OCI-M2 (cell line): ENCODE results near the gene INSM2.

Experiments used
- DNase-seq: peaks from one replicate; lab custom pipeline; 2025; ENCODE audit not compliant: unreplicated experiment; lab: John Stamatoyannopoulos, UW

INSM2 gene

DNA sequence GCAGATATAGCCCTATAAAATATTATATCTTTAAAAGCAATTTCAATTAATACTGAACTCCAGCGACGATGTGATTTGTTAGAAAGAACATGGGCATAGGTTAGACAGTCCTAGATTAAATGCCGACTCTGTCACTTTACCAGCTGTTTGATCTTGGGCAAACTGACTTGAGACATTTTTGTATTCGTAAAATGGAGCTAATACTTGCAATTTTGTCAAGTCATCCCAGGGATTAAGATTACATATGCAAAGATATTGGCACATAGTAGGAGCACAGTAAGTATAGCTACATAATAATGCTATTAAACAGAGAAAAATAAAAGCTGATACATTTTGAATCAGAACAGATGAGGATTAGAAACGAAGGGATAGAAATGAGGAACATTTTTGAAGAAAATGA, 9.0 kb downstream of the INSM2 start:
- DNase-seq = no peak

DNA sequence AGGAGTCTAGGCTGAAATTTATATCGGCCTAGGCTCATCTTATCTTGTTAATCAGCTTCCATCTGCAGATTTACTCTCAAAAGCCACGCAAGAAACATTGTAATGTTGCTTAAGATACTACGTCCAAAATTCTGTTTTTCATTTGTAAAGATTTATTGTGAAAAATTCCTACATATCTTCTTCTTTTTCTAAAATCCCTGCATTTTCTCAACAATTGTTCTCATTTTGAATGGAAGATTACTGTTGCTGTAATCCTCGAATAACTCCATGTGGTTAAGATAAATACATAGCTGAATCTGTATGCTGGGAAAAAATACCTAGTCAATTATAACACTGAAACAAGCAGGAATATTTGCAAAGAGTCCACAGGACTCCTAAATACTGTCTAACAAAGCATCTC, 15.6 kb downstream of the INSM2 start:
- DNase-seq = no peak

DNA sequence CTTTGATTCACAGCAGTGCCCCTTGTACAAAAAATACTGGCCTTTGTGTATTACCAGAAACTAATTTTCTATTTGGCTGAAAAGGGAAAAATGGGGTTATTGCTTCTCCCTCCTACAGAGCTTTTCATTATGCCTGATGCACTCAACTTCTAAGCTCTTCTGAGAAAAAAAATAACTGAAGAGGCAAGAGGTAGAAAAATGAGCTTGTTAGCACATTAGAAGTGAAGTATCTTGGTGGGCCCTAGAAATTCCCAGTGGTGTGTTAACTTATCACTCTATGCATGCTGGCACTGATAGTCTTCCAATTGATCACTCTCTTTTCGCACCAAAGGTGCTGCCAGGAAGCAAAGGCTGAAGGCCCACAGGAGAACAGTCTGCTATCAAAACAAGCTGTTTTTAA, 17.1 kb downstream of the INSM2 start:
- DNase-seq = no peak

DNA sequence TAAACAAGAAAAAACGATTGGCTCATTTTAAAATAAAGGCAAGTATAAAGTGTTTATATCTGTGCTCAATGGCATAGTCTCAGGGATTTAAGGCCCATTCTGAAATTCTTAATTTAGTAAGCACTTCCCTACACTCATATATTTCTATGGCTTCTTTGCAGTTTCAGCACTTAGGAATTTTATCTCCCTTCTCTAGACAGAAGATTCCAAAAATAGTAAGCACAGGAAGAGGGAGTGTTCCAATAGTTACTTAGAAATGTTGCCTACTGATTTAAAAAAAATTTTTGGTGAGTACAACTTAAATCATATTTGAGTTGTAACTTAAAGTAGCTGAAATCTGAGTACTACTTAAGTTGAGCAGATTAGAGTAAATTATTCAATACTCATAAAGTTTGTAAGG, 19.8 kb downstream of the INSM2 start:
- DNase-seq = no peak

DNA sequence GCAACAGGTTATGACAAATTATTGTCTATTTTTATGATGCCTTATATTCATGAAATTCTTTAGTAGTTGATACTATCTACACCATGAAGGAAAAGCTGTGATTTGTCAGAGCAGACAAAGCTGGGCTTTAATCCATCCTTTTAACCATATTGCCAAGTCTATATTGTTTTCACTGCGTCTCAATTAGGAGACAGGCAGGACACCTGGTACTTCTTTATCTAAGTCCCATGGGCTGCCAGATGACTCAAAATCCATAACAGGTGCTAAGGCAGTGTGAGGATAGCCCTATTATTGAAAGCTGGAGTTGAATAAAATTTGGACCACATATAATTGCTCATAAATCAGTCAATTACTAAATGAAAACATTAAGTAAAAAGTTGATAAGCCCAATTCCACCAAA, 22.6 kb downstream of the INSM2 start:
- no peak for DNase-seq

DNA sequence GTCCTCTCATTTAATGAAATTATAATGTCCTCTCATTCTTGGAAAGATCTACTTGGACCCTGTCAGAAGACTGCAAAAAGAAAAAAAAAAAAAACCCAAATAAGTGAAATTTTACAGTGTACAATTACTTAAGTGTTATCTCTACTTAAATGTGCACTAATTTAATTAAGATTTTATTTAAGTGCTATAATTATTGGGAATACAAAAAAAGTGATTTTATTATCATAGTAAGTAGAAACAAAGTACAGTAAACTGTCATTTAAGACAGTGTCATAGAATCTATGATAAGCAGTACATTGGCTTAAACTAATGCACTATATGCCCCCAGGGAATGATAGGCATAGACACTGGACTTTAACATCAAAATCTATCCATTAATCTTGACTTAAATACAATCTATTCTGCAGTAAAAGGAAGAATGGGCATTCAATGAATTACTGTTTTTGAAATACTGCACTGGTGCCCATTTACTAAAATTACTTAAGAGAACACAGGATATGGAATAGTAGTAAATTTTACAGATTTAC, 23.3 kb downstream of the INSM2 start:
- DNase-seq = no peak

DNA sequence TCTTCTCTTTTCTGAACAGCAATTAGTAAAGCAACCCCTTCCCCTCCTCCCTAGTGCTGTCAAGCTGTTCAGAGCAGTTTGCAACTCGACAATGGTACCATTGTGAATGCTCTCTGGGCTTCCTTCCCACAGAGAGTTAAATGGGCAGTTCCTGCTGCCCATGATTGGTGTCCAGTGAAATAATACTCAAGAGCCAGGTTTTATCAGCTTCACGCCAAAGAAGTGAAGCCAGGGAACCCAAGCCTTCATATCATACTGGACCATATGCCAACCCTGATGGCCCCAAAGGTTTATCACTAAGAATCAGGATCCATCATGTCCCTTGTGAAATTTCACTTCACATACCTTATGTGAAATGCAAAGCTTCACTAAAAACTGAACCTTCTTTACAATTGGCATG, 24.7 kb downstream of the INSM2 start:
- DNase-seq = no peak

DNA sequence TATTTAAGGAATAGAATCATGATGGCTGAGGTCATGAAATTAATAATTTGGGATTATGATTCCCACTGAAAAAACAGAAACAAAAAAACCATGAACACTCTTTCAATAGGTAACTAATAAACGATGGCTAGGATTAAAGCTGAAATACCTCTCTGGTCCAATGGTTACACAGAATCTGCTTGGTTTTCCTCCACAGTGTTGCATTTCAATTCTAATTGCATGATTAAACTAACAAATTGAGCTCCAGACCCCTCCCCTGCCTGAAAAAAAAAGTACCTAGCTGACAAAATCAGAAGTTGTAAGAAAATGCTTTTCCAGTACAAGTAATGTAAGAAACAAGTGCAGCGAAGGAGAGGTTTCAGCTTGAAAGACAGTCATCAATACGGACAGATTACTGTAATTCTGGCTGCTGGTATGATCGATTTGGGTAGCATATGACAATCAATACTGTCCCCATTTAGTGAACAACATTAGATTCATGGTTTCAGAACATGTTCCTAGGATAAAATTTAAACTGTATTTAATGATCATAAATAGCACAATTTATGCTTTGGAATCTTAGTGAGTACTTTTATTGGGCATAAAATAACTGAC, 32.0 kb downstream of the INSM2 start:
- DNase-seq = no peak

DNA sequence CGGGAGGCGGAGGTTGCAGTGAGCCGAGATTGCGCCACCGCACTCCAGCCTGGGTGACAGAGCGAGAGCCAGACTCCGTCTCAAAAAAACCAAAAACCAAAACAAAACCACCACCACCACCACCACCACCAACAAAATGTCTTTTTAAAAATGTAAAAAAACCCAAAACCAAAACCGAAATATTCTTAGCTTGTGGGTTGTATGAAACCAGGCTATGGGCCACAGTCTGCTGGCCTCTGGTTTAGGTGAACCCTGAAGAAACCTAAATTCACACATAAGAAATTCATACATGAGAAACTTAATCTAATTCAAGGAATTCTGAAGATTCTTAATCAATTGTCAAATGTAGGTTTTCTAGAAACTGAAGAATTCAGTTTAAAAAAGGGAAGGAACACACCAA, 37.6 kb downstream of the INSM2 start:
- no peak for DNase-seq

DNA sequence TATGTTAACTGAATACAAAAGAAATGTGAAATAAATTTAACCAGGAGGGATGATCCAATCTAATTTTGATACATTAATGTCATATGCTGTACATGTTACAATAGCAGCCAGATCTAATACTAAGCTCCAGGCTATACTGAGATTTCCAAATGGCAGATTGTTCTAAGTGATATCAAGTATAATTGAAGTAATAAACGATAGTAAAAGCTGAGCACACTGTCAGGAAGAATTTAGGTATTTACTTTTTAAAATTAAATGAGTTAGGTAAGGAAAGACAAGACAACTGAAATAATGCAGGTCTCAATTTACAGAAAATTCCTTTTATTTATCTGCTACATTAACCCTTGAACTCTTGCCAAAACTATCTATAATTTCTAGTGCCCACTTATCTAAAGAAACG, 39.9 kb downstream of the INSM2 start:
- no peak for DNase-seq

DNA sequence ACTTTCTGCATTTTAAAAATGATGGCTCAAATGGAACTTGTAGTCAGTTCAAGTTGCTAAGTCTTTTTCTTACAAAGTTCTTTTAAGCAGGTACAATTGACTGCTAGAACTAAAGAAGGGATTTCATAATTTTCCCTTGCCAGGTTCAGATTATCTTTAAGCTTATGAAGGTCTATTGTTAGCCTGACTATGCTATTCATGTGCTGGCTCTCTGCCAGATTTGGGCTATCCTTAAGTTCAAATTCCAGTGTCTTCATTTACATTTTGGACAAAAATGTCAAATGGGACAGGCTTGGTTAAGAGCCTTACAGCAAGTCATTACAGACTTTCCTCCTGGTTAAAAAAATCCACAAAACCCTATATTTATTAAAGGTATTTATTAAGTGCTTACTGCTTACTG, 42.3 kb downstream of the INSM2 start:
- no peak for DNase-seq

DNA sequence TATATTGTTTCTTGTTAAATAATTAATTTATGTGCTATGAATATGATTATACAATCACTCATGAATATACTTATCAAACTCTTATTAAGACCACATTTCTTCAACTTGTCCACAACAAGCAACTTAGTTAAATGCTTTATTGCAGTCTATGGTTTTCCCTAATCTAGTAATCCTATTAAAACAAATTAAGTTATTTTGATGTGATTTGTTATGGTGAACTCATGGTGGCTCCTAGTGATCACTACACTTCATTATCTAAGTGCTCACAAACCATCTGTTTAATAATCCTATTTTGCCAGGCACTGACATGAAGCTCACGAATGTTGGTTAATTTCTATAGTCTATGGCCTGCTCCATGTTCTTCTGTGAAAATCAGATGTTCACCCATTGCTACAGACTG, 42.9 kb downstream of the INSM2 start:
- DNase-seq = no peak

DNA sequence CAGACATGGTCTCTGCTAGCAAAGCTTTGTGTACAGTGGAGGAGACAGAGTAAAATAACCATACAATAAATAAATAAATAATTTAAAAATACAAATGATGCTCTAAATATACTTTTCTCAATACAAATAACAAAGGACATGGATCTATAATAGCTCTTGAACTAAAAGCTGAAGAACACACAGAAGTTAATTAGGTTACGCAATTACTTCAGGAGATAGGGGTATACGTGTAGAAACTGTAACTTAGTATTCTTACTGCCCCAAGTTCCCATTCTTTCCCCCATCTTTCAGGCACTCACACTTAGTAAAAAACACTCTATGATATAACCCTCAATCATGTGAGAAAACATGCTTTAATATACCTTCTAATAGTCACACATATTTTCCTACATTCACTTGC, 44.2 kb downstream of the INSM2 start:
- DNase-seq = no peak

DNA sequence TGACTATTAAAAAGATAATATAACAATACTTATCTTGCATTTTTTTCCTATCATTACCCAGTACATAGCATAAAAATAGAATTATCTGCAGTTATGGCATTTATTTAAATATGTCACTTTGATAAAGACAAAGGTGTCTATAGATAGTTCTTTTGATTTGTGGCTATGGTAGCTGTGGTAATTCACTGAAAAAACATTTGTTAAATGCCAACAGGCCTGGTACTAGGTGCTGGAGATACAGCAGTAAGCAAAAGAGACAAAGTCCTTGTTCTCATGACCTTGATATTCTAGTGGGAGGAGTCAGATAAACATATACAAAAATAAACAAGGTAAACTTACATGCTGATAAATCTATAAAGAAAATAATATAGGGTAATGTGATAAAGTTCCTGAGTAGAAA, 44.7 kb downstream of the INSM2 start:
- DNase-seq = no peak
